HTR-8/SVneo (cell line): ENCODE measurements around the gene SIGLEC8.

ENCODE experiments used
- DNase-seq: peaks from one replicate; pipeline ENCODE4 v3.0.0; 2011; ENCODE audit warnings: low spot score, mixed read lengths; ENCODE audit not compliant: insufficient read length
- FAIRE-seq: peaks from 2 replicates; lab custom pipeline; 2011; peaks lifted over from hg19 to GRCh38; lab: Jason Lieb, UNC

SIGLEC8 gene

DNA sequence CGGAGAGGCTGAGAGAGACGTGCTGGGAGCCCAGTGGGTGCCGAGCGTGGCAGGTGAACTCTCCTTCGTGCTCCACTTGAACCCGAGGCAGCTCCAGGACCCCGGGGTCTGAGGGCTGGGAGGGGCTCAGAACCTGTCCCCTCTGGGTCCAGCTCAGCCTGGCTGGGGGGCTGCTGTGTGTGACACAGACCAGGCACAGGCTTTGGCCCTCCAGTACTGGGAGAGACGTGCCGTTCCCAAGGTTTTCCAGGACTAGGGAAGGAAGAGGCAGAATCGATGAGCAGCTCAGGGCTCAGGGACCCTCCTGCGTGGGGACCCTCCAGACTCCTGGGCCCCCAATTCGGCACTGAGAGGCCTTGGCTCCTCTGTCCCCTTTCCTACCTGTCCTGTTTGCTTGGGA lies 43.1 kb downstream of the SIGLEC8 start:
- DNase-seq = no peak
- no peak for FAIRE-seq

DNA sequence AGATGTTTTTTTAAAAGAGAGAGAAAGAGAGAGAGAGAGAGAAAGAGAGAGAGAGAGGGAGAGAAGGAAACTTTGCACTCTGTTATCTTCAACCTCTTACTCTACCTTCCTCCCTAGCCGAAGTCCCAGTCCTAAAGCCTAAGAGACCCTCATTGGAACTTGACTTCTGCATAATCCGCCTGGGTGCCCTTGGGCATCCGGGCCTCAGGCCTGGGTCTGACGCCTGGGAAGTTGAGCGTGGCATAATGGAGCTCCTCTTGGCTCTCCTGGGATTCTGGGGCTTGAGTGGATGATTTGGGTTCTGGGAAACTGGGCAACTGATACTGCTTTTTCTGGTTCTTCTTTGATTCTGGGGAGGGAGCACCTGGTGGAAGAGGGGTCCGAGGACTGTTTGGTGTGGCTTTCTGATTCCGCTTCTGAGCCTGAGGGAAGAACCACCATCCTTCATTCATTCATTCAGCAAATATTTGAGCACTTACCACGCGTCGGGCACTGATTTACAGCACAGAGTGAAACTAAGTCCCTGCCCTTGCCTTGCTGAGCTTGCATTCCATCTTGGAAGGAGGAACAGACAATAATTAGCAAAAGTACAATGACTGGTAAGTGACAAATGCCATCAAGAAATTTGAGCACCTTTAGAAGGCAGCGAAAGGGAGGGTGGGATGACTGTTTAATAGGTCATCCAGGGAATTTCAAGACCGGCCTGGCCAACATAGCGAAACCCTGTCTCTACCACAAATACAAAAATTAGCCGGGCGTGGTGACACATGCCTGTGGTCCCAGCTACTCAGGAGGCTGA lies 47.1 kb downstream of the SIGLEC8 start:
- FAIRE-seq = no peak
- DNase-seq = no peak

DNA sequence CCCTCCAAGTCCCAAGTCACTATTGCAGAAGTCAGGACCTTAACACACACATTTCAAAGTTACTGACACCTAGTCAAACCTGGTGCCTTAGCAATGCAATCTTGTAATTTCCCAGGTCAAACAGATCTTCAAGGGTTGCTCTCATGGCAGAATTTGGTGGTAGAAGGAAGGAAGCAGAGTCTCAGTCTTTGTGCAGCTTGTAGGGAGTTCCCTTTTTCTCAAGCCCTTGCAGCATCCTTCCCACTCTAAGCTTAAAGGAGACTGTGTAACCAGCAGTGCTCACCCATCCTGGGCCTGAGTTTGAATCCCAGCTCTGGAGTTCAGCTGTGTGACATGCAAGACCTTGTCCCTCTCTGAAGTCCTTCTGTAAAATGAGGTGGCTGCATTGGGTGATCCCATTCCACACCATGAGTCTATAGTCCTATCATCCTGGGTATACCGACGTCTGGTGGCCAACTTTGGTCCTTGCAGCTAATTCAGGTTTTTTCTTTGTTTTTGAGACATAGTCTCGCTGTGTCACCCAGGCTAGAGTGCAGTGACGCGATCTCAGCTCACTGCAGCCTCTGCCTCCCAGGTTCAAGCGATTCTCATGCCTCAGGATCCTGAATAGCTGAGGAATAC lies 50.6 kb downstream of the SIGLEC8 start:
- peak; percentile 47 for DNase-seq
- FAIRE-seq = no peak

DNA sequence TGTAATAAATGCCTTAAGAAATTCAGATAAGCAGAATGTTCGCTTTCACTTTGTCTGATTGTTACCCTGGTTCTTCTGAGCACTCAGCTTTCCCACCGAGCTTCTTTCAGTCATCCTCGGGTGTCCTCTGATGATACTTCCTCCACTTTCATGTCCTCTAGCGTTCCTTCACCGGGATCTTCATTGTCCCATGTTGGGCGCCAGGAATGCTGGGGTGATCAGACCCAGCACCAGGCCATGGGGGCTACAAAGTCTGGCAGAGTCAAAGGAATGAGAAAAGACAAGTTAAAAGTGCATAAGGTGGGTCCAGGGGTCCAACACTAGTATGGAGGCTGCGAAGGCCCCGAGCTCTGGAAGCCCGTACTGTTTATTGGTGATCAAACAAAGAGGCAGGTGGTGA lies 56.1 kb downstream of the SIGLEC8 start:
- FAIRE-seq = no peak
- DNase-seq = no peak
